ENCODE measurements around the gene KRT78. TPM values are rescaled to one million over a fixed set of nuclear protein-coding genes. Genes with fewer than 3 reads are reported as not detected.

KRT78 gene
- polyA plus RNA-seq, 10 donors = 0.25 to 1.9 (median 0.52) TPM; not detected in 7

DNA sequence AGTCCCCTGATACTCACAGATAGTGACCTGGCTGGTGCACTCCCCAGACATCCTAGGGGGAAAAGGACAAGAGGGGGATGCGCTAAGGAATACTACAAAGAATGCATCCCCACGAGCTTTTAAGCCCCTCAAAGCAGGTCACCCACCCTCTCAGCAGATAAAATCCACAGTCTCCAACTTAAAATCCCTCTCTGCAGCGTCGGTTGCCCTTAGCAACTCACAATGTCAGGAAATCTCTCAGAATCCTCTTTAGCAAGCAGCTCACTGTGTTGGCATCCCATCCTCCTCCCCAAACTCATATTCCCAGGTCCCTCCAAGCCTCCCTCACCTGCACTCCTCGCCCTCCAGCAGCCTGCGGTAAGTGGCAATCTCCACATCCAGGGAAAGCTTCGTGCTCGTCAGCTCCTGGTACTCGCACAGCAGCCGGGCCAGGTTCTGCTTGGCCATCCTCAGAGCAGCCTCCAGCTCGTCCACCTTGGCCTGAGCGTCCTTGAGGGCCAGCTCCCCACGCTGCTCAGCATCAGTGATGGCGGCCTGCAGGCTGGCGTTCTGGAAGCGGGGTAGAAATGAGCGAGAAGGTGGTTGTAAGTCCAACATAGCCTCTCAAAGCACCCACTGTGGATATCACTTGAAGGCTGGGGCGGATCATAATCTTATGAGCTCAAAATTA, 9.2 kb downstream of the KRT78 start:
- no peak for DNase-seq

DNA sequence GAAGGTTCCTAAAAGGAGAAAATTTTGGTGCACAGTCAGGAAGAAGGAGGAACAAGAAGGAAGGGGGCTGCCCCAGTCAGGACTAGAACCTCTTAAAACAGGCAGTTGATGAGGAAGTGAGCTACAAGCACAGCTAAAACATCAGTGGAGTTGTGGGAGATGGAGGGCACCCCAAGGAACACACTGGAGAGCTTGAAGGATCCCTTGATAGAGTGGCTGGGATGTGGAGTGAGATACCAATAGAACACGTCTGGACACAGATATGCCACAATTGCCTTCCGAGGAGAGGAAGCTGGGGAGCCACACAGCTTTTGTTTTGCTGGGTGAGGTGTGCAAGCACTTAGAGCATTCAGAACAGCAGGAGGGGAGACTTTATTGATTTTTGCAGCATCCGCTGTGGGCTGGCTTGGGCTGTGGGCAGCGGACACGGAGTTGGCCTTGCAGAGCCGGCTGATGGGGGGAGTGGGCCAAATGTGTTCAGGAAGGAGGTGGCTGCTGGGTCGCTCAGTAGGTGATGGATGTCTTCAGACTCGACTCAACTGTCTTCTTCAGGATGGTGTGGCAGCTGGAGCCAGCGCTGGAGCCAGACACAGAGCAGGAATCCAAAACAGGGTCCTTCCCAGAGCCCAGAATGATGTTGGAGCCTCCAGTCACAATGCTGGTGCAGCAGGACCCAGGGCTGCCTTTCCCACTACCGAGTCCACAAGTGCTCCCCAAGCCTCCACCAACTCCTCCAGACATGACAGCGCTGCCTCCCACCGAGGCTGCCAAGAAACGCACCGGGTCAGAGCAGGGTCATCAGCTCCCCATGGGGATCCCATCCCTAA, 10.0 kb downstream of the KRT78 start:
- DNase-seq = no peak

DNA sequence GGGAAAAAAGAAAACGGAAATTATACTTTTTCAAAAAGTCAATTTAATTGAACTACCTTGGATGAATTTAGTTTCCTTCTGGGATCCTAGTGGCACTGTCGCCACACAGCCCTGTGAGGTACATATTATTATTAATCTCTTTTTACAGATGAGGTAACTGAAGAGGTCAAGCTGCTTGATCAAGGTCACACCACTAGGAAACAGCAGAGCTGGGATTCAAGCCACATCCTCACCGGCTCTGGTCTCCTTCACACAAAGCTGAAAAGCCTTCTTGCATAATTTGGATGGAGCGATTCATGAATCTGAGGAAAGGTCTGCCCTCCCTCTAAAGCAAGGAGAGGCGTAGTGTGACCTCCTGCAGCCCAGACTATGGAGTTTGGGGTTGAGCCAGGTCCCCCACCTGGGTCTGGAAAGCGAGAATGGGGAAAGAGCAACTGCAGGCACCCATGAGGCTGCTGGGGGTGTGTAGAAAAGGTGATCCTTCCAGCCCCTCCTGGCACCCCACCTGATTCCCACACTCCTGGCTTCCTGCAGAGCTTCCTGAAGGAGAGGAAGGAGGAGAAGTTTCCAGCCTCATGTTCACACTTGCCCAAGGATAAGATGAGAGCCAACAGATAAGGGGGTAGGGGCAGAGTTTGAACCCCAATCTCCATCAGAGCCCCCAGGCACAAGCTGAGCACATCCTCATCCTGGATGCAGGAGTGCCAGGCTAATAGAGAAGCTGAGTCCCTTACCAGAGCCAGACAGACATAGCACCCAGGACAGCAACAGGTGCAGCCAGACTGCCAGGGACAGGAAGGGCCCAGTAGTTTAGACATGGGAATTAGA, 10.8 kb downstream of the KRT78 start:
- no peak for DNase-seq

DNA sequence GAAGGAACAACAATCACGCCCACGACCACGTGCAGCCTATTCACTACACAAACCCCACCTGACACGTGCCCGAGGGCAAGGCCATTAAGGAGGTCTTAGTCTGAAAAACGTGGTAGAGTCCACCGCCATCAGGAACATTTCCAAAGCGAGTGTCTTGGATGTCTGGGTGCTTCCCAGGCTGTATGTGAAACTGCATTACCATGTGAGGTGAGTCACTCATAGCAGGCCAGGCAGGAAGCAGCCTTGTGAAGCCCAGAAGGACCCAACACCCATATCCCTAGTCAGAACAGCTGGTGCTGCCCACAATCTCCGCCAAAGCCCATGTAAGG, 11.4 kb downstream of the KRT78 start:
- DNase-seq = peak in 1 of 3 donors; percentile 19

DNA sequence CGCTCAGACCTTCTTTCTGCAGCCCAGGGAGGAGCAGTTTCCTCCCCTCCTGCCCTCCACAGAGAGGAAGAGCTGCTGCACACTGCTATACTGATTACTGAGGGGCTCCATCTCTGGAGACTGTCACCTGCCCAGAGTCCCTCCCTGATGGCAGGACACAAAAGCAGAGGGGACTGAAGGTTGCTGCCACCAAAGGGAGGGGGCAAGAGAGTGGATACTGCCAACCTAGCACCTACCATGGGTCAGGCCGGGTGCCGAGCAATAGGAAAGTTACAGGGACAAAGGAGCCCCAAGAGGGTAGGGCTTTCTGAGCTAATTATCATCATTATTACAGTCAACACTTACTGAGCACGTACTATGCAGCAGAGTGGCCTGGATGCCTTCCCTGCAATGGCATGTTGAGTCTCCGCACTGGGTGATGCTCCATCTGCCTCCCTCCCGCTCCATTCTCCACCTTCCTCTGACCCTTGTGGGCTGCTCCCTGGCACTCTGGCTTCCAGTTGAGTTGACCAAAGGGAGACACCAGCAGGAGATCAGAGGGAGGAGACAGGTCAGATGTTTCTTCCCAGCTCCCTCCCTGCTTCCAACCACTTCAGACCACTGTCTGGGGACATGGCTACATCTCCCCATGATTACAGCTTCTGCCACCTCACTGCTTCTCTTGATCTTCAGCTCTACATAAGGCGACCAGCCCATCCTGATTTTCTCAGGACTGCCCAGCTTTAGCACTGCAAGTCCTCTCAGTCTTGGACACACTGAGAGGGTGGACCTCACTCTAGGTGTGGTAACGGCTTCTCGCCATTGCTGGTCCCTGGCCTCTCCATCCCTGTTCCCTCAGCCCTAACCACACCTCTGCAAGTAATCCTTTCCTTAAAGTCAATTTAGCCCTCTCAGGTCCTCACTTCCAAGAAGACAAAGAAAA, 12.0 kb downstream of the KRT78 start:
- DNase-seq = no peak

DNA sequence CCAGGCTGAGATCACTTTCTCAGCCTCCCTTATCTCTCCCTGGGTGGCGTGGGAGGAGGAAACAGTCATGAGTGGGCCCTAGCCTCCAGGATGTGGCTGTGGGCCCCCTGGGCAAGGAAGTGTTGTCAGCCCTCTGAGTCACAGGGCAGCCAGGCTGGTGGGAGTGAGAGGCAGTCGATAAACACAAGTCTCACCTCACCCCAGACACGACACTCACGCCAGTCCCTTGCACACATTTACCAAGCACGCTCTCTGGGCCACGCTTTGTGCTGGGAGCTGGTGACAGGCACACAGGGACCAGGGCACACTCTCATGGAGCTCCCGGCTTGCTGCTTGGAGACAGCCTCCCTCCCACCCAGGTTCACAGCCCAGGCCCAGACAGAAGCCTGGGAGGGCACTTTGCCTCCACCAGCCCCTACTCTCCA, 12.7 kb downstream of the KRT78 start:
- no peak for DNase-seq

DNA sequence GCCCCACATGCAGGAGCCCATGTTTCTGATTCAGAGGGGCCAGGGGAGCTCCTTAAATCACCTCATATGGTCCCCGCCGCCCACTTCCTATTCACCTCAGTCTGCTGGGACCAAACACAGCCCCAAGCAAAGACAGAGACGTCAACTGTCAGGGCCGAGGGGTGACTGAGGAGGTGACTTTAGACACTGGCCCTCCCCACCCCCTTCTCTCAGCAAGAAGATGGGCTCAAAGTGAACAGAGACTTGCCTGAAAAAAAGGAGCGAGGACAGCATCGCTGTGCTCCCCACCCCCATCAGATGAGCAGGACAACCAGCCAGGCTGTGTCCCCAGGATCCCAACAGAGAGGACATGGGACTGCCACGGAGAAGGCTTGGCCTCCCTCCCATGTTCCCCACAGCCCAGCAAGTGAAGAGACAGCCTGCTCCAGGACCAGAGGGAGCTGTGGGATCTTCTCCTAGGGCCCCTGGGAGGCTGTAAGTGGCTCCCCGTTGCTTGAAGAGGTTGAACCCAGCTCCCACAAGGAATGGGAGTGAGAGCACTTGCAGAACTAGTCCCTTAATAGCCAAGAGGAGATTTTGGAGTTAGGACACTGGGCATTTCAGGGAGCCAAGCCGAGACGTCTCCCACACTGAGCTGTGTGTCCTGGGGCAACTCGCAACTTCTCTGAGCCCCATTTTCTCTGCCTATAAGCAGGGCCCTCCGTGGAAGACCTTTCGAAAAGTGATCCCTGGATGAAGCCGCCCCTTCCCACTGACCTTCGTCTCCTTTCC, 13.3 kb downstream of the KRT78 start:
- DNase-seq = no peak

DNA sequence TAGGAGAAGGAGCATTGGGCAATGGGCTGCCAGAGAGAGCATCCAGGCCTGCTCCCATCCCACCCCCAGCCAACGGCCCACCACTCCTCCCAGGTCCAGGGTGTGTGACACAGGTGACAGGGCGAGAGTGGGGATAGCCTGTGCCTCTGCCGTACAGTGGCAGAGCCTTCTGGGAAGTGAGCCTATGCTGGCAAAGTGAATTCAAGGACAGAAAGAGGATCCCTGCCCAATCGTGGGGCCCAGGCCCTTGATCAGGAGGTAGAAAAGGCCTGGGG, 14.1 kb downstream of the KRT78 start:
- DNase-seq = no peak

DNA sequence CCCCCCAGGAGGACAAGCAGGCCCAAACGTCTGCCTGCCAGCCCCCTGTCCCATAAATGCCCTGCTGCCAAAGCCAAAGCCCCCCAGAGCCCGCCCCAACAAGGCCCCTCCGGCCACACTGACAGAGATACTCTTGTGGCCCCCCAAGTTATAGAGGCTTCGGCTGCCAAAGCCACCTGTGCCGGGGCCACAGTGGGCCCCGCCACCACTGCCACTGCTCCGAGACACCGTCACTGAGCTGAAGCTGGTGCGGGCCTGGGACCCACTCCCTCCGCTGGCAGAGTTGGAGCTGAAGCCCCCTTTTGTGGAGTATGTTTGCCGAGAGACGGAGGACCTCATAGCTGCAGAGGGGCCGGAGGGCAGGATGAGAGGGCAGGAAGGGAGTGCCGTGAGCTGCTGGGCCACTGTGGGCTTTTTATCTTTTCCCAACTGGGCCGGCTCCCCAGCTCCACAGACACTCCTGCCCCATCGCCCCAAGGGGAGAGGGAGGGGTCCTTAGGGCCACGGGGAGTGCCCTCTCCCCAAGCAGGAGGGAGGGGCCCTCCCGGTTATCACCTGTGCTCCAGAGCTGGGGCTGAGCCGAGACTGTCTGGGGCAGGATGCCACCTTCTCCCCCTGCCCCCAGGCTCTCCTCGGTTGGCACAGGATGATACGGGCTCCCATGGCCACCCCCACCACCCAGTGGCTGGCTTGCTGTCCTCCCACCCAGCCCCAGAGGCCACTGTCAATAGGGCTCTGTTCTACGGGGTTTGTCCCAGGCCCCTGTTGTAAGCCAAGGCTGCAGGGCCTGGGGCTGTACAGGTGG, 14.7 kb downstream of the KRT78 start, which contains the start of gene KRT79:
KRT79 (minus strand) TSS at position 390 of the 805 bp plus-strand sequence; CDS start at position 339, 51 bp downstream.
- no peak for DNase-seq

DNA sequence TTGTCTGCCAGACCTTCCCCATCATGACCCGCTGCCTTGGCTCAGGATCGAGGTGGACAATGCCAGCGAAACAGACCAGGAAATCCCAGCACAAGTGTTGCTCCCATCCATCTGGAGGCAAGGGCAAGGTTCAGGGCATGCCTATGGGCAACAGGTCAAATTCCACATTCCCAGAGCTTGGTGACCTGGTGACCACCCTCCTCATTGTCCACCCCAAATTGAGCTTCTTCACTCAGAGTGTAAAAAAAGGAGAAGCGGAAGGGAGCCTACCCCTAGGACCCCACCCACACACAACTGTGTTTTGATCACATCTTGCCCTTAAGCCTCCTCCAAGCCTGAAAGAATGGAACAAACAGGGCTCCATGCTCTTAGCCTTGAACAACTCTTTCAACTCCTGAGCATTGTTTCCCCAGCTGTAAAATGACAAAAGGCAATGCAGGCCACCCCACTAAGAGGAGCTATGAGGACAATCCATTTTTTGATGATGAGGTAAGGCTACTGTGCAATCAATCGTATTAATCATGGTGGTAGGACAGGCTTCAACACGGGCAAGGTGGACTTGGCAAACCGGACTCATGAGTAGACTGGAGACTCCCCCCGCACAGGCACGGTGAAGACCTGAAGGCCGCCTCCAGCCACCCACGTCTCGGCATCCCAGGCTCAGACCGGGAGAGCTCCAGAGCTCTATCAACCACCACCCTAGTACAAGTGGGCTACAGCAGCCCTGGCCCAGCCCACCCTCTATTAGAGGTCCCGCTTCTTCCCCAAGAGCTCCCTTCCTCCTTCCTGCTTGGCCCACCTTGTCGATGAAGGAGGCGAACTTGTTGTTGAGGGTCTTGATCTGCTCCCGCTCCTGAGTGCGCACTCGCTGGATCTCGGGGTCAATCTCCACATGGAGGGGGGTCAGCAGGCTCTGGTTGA, 15.5 kb downstream of the KRT78 start:
- DNase-seq = no peak

DNA sequence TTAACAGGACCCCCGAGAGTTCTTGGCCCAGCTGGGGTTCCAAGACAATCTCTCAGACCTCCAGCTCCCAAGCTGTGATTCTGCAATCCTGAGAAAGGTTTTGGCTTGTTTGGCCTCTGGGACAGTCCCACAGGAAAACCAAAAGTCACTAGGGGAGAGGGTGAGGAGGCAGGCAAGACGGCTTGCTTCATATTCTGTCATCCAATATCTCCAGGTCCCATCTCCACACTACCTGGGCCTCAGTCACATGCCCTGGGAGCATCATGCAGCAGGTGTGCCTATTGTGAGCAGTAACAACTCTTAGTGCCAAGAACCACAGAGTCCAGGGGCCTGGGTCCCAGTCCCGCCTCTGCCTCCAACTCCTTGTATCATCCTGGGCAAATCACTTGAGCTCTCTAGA, 16.3 kb downstream of the KRT78 start:
- DNase-seq = no peak

DNA sequence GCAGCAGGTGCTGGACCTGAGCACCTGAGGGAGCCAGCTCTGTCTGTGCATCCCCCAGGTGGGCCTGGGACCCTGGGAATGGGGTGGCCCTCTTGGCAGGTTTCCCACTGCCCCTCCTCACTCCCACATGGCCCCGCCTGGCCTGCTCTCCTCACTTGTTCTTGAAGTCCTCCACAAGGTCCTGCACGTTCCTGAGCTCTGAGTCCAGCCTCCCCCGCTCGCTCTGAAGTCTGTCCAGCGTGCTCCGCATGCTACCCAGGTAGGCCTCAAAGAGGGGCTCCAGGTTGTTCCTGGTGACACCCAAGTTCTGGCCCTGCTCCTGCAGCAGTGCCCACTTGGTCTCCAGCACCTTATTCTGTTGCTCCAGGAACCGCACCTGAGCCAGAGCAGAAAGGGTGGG, 17.5 kb downstream of the KRT78 start:
- DNase-seq = no peak

DNA sequence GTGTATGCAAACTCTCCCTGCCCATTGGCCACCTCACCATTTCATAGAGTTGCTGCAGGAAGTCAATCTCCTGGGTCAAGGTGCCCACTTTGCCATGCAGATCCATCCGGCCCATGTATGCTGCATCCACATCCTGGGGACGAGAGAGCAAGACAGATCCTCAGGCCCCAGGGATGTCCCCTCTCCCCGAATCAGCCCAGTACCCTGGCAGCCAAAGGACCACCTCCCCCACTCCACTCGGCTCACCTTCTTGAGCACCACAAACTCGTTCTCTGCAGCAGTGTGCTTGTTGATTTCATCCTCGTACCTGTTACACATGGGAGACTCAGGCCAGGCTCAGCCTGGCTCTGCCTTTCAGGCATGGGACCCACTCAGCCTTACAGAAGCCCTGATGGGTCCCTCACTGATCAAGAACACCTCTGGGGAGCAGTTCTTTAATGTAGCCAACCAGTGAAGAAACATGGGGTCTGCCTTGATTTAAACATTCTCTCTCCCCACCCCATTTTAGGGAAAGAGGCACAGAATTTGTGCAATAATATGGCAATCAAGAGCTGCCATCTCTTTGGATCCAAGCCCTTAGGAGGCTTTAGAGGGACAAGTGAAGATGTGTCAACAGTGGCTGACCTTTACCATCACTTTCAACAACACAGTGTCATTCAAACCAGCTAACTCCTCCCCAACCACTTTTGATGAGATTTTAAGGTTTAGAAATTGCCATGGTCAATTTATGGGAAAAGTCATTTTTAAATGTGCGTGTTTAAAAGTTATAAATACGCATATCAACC, 18.6 kb downstream of the KRT78 start:
- DNase-seq = no peak

DNA sequence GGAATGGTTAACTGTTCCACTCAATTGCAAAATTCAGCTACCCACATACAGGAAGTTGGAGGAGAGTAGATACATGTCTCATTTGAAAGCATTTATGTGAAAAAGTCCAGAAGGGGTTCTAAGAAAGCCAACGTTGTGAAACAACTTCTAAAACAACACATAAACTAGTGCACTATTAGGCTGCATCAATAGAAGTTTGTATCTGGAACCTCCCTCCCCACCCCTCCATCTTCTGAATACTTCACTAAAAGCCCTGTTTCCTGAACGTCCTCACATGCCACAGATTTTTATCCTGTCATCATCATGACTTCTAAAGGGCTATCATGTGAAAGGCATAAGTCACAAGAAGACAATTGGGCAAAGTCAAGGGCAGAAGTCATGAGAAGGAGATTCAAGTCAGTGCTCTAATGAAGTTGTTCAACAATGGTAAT, 20.2 kb downstream of the KRT78 start:
- no peak for DNase-seq

DNA sequence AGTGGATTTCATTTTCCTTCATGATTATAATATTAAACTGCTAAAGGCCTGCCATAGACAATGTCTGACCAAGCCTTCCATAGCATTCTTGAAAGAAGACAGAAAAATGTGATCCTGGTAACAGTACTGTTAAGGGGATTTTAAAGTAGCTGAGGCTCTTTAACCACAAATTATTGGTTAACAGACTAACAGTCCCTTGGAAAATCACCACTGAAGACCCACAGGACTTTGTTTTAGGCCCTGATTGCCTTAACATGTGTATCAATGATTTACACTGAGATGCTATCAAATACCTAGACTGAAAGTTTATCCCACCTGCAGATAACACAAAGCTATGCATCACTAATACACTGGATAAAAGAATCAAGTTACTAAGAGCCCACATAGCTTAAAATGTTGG, 20.6 kb downstream of the KRT78 start:
- no peak for DNase-seq

DNA sequence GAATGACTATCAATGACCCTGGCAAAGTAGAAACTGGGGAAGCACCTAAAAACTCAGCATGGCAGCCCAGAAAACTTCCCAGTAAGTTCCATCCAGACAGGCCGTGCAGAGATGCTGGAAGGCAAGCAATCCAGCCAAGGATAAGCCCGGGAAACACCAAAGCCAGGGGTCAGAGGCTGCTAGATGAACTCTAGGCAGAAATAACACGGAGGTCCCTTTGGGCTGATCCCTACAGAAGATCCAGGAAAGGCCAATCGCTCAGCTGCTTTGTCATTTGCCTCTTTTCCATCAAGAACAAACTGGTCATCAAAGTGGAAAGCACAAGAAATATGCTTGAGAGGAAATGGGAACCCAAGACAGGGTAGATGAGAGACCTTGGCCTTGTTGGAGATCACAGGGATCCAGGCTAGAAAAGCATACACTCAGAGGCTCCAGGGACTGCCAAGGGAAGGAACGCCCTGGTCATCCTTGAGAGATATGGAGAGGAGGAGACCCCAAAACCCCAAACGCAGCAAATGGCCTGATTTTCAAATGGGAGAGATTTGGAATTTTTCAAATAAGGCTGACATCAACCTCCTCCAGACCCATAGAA, 21.2 kb downstream of the KRT78 start:
- DNase-seq = no peak
